HS-5 (cell line): ENCODE data around the gene KIR2DL4.
"Not testable (repeated sequence)": the region's sequence is repeated elsewhere in the genome, so short reads cannot be mapped to it uniquely, and the experiment has no call there.

Experiments used
- DNase-seq: peaks from one replicate; pipeline ENCODE4 v3.0.0-alpha.2; 2012; ENCODE audit warnings: low read depth

KIR2DL4 gene

DNA sequence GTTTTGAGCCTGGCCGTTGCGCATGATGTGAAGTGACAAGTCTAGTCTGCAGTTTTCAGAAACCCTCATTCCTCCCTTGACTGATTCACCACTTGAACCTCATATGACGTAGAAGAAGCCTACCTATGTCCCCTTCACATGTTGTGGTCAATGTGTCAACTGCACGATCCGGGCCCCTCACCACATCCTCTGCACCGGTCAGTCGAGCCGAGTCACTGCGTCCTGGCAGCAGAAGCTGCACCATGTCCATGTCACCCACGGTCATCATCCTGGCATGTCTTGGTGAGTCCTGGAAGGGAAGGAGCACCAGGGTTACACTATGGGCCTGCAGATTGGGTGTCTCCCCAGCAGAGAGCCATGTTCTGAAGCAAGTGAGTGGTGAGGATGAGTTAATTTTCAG, at the start of gene KIR2DL4:
Gene KIR2DL4 (plus strand): TSS at position 201 of the 400 bp plus-strand sequence. CDS start 42 bp downstream, at position 243.
- DNase-seq: no peak

- DNase-seq: not testable (repeated sequence)
Observed at GRCh38 chr19:54756204-54757110, 47.0 kb upstream of the KIR2DL4 start.

DNA sequence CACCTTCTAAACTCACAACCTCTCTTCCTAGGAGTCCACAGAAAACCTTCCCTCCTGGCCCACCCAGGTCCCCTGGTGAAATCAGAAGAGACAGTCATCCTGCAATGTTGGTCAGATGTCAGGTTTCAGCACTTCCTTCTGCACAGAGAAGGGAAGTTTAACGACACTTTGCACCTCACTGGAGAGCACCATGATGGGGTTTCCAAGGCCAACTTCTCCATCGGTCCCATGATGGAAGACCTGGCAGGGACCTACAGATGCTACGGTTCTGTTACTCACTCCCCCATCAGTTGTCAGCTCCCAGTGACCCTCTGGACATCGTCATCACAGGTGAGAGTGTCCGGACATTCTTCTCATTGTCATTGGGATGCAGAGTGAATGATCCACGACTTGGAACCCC, 44.8 kb upstream of the KIR2DL4 start:
- DNase-seq: not testable (repeated sequence)

DNA sequence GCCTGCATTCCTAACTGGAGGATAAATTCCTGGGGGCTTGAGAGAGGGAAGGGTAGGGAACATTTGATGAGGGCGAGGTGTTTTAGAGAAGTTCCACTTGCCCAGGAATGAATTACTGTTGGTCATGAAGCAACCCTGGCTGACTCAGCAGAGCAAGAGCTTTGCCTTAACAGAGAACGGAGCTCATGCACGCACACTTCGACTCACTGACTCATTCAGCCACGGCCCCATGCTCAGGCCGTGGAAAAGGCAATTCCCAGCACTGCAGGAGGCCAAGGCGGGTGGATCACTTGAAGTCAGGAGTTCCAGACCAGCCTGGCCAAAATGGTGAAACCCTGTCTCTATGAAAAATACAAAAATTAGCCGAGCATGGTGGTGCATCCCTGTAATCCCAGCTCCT, 39.2 kb upstream of the KIR2DL4 start:
- peak; percentile 63 for DNase-seq

DNA sequence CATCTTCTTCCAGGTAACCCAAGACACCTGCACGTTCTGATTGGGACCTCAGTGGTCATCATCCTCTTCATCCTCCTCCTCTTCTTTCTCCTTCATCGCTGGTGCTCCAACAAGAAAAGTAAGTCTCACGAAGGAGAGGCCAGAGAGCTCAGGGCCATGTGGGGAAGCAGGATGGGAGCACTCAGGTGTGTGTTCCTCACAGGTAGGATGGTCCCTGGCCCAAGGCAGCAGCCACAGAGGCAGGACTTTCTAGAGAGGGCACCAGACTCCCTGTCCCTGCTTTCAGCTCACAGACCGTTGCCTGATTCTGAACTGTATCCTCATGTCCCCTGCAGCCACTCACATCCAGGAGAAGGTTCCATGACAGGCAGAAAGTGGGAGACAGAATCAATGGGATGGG, 36.9 kb upstream of the KIR2DL4 start:
- not testable (repeated sequence) for DNase-seq

DNA sequence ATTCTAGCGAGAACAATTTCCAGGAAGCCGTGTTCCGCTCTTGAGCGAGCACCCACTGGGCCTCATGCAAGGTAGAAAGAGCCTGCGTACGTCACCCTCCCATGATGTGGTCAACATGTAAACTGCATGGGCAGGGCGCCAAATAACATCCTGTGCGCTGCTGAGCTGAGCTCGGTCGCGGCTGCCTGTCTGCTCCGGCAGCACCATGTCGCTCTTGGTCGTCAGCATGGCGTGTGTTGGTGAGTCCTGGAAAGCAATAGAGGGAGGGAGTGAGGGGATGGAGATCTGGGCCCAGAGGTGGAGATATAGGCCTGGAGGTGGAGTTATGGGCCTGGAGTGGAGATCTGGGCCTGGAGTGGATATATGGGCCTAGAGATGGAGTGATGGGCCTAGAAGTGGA, 33.8 kb upstream of the KIR2DL4 start, which contains the start of gene KIR2DL1:
Gene KIR2DL1 (plus strand): TSS at position 148 of the 400 bp plus-strand sequence. CDS start 58 bp downstream, at position 206.
- DNase-seq: not testable (repeated sequence)

GRCh38 chr19:54770511-54770910, 32.9 kb upstream of the KIR2DL4 start:
- DNase-seq: not testable (repeated sequence)

- peak; percentile 99 for DNase-seq
Observed at GRCh38 chr19:54771018-54771960, 32.1 kb upstream of the KIR2DL4 start.

DNA sequence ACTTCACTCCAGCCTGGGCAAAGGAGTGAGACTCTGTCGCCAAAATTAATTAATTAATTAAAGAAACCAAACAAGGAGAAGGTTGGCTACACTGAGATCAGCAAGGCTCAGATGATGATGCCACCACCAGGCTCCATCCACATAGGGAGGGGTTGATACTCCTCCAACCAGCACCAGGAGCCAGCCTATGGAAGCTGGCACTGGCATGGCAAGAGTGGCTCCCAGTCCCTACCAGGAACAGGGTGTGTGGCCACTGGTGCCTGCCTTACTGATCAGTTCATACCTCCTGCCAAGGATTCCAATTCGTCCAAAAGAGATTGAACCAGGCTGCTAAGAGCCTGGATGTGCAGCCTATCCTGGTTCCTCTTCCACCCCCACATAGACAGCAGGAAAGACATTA, 30.7 kb upstream of the KIR2DL4 start:
- DNase-seq: not testable (repeated sequence)

- not testable (repeated sequence) for DNase-seq
Observed at GRCh38 chr19:54775095-54775815, 28.2 kb upstream of the KIR2DL4 start.

DNA sequence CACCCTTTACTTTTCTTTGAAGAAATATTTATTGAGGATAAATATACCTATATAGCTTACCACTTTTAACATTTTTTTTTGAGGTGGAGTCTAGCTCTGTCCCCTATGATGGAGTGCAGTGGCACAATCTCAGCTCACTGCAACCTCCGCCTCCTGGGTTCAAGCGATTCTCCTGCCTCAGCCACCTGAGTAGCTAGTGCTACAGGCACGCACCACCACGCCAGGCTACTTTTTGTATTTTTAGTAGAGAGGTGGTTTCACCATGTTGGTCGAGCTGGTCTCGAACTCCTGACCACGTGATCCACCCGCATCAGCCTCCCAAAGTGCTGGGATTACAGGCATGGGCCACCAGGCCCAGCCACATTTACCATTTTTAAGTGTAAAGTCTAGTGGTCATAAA, 27.6 kb upstream of the KIR2DL4 start:
- DNase-seq: not testable (repeated sequence)

GRCh38 chr19:54777851-54778250, 25.6 kb upstream of the KIR2DL4 start:
- DNase-seq: not testable (repeated sequence)

DNA sequence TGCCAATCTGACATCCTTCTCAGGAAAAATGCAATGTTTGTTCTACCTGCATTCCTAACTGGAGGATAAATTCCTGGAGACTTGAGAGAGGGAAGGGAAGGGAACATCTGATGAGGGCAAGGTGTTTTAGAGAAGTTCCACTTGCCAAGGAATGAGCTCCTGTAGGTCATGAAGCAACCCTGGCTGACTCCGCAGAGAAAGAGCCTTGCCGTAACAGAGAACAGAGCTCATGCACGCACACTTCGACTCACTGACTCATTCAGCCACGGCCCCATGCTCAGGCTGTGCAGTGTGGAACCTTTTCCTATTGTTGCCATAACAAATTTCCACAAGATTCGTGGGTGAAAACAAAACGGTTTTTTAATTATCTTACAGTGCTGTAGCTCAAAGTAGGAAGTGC, 24.5 kb upstream of the KIR2DL4 start:
- peak; percentile 94 for DNase-seq

DNA sequence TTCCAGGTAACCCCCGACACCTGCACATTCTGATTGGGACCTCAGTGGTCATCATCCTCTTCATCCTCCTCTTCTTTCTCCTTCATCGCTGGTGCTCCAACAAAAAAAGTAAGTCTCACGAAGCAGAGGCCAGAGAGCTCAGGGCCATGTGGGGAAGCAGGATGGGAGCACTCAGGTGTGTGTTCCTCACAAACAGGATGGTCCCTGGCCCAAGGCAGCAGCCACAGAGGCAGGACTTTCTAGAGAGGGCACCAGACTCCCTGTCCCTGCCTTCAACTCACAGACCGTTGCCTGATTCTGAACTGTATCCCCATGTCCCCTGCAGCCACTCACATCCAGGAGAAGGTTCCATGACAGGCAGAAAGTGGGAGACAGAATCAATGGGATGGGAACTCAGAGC, 20.5 kb upstream of the KIR2DL4 start:
- DNase-seq: not testable (repeated sequence)

- not testable (repeated sequence) for DNase-seq
Observed at GRCh38 chr19:54786091-54786723, 17.2 kb upstream of the KIR2DL4 start.

DNA sequence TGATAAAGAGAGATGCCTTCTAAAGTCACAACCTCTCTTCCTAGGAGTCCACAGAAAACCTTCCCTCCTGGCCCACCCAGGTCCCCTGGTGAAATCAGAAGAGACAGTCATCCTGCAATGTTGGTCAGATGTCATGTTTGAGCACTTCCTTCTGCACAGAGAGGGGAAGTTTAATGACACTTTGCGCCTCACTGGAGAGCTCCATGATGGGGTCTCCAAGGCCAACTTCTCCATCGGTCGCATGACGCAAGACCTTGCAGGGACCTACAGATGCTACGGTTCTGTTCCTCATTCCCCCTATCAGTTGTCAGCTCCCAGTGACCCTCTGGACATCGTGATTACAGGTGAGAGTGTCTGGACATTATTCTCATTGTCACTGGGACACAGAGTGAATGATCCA, 15.3 kb upstream of the KIR2DL4 start:
- not testable (repeated sequence) for DNase-seq

DNA sequence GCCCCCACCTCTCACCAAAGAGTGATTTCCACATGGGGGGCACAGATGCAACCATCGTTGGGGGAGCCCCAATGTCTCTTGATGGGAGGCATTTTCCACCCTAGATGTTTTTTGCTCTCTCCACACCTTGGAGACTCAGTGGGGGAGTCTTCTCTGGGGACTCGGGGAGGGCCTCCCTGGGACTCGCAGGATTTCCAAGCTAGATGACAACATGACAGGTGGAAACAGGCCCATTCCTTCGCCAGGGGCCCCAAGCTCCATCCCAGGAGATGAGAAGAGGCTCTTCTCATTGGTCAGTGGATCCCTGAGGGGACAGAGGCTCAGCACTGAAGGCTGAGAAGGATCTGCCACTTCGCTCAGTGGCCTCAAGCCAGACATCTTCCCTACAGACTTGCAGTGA, 12.7 kb upstream of the KIR2DL4 start:
- DNase-seq: no peak

- DNase-seq: no peak
Observed at GRCh38 chr19:54791476-54791875, 11.9 kb upstream of the KIR2DL4 start.

GRCh38 chr19:54792814-54793213, 10.6 kb upstream of the KIR2DL4 start:
- no peak for DNase-seq

DNA sequence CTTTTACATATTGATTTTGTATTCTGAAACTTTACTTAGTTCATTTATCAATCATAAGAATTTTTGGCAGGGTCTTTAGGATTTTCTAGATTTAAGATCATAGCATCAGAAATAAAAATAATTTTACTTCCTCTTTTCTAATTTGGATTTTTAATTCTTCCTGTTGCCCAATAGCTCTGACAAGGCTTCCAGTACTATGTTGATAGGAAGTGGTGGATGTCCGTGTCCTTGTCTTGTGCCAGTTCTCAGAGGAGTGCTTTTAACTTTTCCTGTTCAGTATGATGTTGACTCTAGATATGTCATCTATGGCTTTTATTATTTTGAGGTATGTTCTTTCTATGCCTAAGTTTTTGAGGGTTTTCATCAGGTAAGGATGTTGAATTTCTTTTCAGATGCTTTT, 7.7 kb upstream of the KIR2DL4 start:
- DNase-seq: no peak

DNA sequence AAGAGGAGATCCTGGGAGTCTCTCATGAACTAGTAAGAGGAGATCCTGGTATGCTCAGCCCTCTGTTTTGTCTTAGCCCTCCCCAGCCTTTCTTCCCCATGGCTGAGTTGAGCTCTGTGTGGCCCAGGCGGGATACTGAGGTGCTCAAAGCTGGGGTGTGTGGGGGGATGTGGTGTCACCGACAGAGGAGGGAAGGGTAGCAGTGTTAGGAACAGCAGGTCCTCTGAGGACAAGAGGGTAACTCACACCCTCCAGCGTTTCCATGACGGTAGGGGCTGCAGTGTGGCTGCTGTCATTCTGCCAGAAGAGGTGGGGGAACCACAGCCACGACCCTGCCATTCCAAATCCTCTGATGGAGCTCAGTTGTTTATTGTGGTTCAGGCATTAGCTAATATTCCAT, 691 bp downstream of the KIR2DL4 start:
- DNase-seq: no peak
